Fibroblast of lung (primary cell): ENCODE measurements around the gene MPDU1. TPM values are rescaled to one million over a fixed set of nuclear protein-coding genes. Genes with fewer than 3 reads are reported as not detected.

Source experiments
- DNase-seq, 2 donors: peaks; one replicate each; pipeline versions ENCODE4 v3.0.0 to v3.0.0-alpha.2; 2010; ENCODE audit warnings: low read depth in 2 of 2
- H2AFZ ChIP-seq: 2 replicates; pipeline ENCODE4 v1.5.1; 2012; ENCODE audit warnings: low read length, control low read depth, inconsistent platforms
- H3K27ac ChIP-seq: 2 replicates; pipeline ENCODE4 v1.5.1; 2011; ENCODE audit warnings: low read length, control low read depth; ENCODE audit not compliant: insufficient read depth
- H3K27me3 ChIP-seq: 2 replicates; pipeline ENCODE4 v1.5.1; 2011; ENCODE audit warnings: mild to moderate bottlenecking, low read length; ENCODE audit not compliant: control insufficient read depth, insufficient read depth
- H3K36me3 ChIP-seq: 2 replicates; pipeline ENCODE4 v1.5.1; 2011; ENCODE audit warnings: low read length; ENCODE audit not compliant: control insufficient read depth, insufficient read depth
- H3K4me1 ChIP-seq: 2 replicates; pipeline ENCODE4 v1.5.1; 2011; ENCODE audit warnings: low read length; ENCODE audit not compliant: control insufficient read depth, insufficient read depth; ENCODE audit errors: extremely low read depth
- H3K4me2 ChIP-seq: 2 replicates; pipeline ENCODE4 v1.5.1; 2011; ENCODE audit warnings: low read length, control low read depth; ENCODE audit not compliant: insufficient read depth; ENCODE audit errors: extremely low read depth
- H3K4me3 ChIP-seq, 4 experiments: fragments of 200-600 bp in 1 of 4; sonication (generic) in 1 of 4; replicated peaks in 1 of 4; 2 replicates each; pipeline ENCODE4 v1.5.1; 2011 to 2016; ENCODE audit warnings: low read length in 4 of 4, low read depth in 3 of 4, mild to moderate bottlenecking in 3 of 4, control low read depth in 2 of 4, inconsistent platforms in 1 of 4, mixed read lengths in 1 of 4; ENCODE audit not compliant: insufficient read depth in 1 of 4; ENCODE audit errors: control extremely low read depth in 1 of 4
- H3K79me2 ChIP-seq: 2 replicates; pipeline ENCODE4 v1.5.1; 2012; ENCODE audit warnings: mild to moderate bottlenecking, low read length, inconsistent platforms; ENCODE audit not compliant: control insufficient read depth, insufficient read depth
- H3K9ac ChIP-seq: 2 replicates; pipeline ENCODE4 v1.5.1; 2011; ENCODE audit warnings: mild to moderate bottlenecking, low read length, control low read depth; ENCODE audit not compliant: insufficient read depth
- H3K9me3 ChIP-seq: 2 replicates; pipeline ENCODE4 v1.5.1; 2012; ENCODE audit warnings: low read depth, low read length; ENCODE audit not compliant: control insufficient read depth, insufficient read depth
- H4K20me1 ChIP-seq: 2 replicates; pipeline ENCODE4 v1.5.1; 2011; ENCODE audit warnings: low read length; ENCODE audit not compliant: control insufficient read depth, insufficient read depth; ENCODE audit errors: extremely low read depth
- EZH2 ChIP-seq: IDR thresholded peaks from 2 replicates; pipeline ENCODE4 v1.5.1; 2012; ENCODE audit warnings: low read length, control low read depth, mild to moderate bottlenecking; ENCODE audit errors: missing control alignments
- polyA plus RNA-seq, 2 donors: library from polyadenylated mRNA; depleted of rRNA in 1 of 2; stranded (reverse) in 1 of 2; unstranded in 1 of 2; fragments of >200 nt; gene quantifications; 2 replicates each; pipeline ENCODE4 v1.2.1, GENCODE V29; 2011 to 2012; ENCODE audit warnings: missing spikeins in 1 of 2
- total RNA-seq: library from RNA; depleted of rRNA; stranded (reverse); fragments of >200 nt; gene quantifications from 2 replicates; pipeline ENCODE4 v1.2.1, GENCODE V29; 2014
- TF ChIP-seq, protein P1 (sequence below), 2 donors: IDR thresholded peaks in 1 of 2; conservative IDR thresholded peaks in 1 of 2; 1 replicate in 1 of 2; 2 replicates in 1 of 2; pipeline ENCODE4 v1.5.1; 2011 to 2012; ENCODE audit warnings: low read length in 2 of 2, control low read depth in 1 of 2, inconsistent platforms in 1 of 2, low read depth in 1 of 2, mild to moderate bottlenecking in 1 of 2

MPDU1 gene
- total and polyA plus RNA-seq, 2 donors (not counting 1 experiment from before 2014, with no cell fraction given), result 51.9 to 107 TPM

DNA sequence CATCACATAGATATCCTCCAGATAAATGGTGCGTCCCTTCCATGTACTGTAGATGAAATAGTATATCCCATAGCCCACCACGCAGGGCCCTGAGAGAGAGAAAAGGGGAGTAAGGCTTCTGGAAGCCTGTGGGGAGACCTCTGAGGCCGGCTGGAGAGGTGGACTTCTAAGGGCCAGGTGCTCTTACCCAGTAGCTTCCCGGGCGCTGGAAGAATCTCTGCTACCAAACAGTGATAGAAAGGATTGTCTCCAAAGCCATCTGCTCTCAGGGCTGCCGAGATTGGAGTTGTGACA, 43.3 kb downstream of the MPDU1 start:
- peaks cover 5% of the 10 kb centered on the region for H3K4me1 ChIP-seq
- peak overlapping the region; percentile 95 for H3K4me2 ChIP-seq
- no peak for TF ChIP-seq EZH2
- TF ChIP-seq, protein P1, sequence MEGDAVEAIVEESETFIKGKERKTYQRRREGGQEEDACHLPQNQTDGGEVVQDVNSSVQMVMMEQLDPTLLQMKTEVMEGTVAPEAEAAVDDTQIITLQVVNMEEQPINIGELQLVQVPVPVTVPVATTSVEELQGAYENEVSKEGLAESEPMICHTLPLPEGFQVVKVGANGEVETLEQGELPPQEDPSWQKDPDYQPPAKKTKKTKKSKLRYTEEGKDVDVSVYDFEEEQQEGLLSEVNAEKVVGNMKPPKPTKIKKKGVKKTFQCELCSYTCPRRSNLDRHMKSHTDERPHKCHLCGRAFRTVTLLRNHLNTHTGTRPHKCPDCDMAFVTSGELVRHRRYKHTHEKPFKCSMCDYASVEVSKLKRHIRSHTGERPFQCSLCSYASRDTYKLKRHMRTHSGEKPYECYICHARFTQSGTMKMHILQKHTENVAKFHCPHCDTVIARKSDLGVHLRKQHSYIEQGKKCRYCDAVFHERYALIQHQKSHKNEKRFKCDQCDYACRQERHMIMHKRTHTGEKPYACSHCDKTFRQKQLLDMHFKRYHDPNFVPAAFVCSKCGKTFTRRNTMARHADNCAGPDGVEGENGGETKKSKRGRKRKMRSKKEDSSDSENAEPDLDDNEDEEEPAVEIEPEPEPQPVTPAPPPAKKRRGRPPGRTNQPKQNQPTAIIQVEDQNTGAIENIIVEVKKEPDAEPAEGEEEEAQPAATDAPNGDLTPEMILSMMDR (conservative IDR thresholded peaks at IDR 0.05 in 1 of 2, IDR thresholded peaks at IDR 0.05 in 1 of 2; ENCODE audit: low read depth in 1 of 2, low read length in 2 of 2), result no peak
- H4K20me1 ChIP-seq, result no peaks in the 10 kb centered on the region
- H3K36me3 ChIP-seq, result no peaks in the 10 kb centered on the region
- no peaks in the 10 kb centered on the region for H3K27me3 ChIP-seq
- H3K79me2 ChIP-seq, result peaks cover 8% of the 10 kb centered on the region
- H3K9me3 ChIP-seq, result no peaks in the 10 kb centered on the region
- H3K4me3 ChIP-seq, result peak overlapping the region; percentile 62 to 86 (median 76)
- no peak overlapping the region for H2AFZ ChIP-seq
- peak overlapping the region; percentile 83 for H3K27ac ChIP-seq
- H3K9ac ChIP-seq, result peak overlapping the region; percentile 89
- DNase-seq, result peak in 1 of 2 donors; percentile 10

GRCh38 chr17:7627250-7628121, 43.8 kb downstream of the MPDU1 start, which contains the start of gene SAT2:
TSS of gene SAT2 (minus strand) at chr17:7627821. CDS start at chr17:7627635, 186 bp downstream.
- peak; percentile 90 to 95 for DNase-seq
- no peaks in the 10 kb centered on the region for H3K27me3 ChIP-seq
- H3K4me1 ChIP-seq, result peaks cover 5% of the 10 kb centered on the region
- H4K20me1 ChIP-seq, result no peaks in the 10 kb centered on the region
- H2AFZ ChIP-seq, result peak within 1 kb of the TSS; percentile 43
- peak within 1 kb of the TSS; percentile 83 for H3K27ac ChIP-seq
- peak within 1 kb of the TSS; percentile 62 to 86 (median 76) for H3K4me3 ChIP-seq
- TF ChIP-seq, protein P1 (conservative IDR thresholded peaks at IDR 0.05 in 1 of 2, IDR thresholded peaks at IDR 0.05 in 1 of 2; ENCODE audit: low read depth in 1 of 2, low read length in 2 of 2), result no peak
- no peak for TF ChIP-seq EZH2
- H3K9me3 ChIP-seq, result no peaks in the 10 kb centered on the region
- H3K79me2 ChIP-seq, result peaks cover 8% of the 10 kb centered on the region
- H3K4me2 ChIP-seq, result peak within 1 kb of the TSS; percentile 95
- H3K36me3 ChIP-seq, result no peaks in the 10 kb centered on the region
- H3K9ac ChIP-seq, result peak within 1 kb of the TSS; percentile 89

DNA sequence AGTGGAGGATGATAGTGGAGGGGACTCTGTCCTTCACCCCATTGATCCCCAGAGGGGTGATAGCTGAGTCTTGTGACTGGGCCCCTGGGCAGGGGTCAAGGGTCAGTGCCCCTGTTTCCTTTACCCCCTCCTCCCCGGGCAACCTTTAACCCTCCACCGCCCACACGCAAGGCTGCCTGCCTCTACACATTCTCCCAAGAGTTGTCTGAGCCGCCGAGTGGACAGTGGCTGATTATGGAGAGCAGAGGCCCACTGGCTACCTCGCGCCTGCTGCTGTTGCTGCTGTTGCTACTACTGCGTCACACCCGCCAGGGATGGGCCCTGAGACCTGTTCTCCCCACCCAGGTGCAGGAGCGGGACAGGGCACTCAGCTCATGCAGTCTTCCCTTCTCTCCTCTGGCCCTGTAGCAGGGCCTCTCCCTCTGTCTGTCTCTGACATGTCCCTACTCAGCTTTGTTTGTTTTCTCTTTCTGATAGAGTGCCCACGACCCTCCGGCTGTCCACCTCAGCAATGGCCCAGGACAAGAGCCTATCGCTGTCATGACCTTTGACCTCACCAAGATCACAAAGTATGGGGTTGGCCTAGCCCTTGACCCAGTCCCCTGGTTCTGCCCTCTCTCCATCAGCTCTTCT, 46.4 kb downstream of the MPDU1 start, which contains the start of gene SHBG:
Gene SHBG, plus strand, starts transcription at position 197 of the 633 bp plus-strand sequence. Its CDS starts 38 bp downstream, at position 235.
- Histone ChIP-seq H3K4me1 (peaks cover 5% of the 10 kb centered on the region), H3K9ac (no peak within 1 kb of the TSS), H3K9me3 (no peaks in the 10 kb centered on the region), H3K4me3 (no peak within 1 kb of the TSS), H3K27ac (no peak within 1 kb of the TSS), H2AFZ (no peak within 1 kb of the TSS), H3K36me3 (no peaks in the 10 kb centered on the region), H3K79me2 (peaks cover 8% of the 10 kb centered on the region), H4K20me1 (no peaks in the 10 kb centered on the region), H3K27me3 (no peaks in the 10 kb centered on the region), H3K4me2 (no peak within 1 kb of the TSS)
- TF ChIP-seq EZH2, result no peak
- TF ChIP-seq, protein P1 (conservative IDR thresholded peaks at IDR 0.05 in 1 of 2, IDR thresholded peaks at IDR 0.05 in 1 of 2; ENCODE audit: low read depth in 1 of 2, low read length in 2 of 2), result no peak
- no peak for DNase-seq
